HCT116 (cell line): ENCODE measurements around the gene HS6ST1. TPM values are rescaled to one million over a fixed set of nuclear protein-coding genes. Genes with fewer than 3 reads are reported as not detected.

Experiments
- ATAC-seq: fragments of 200-7000 bp; cut with Tn5 transposase; 2 replicates; pipeline ENCODE4 v1.9.1; 2020; ENCODE audit warnings: mild to moderate bottlenecking, moderate library complexity
- BruUV-seq: library from RNA; stranded (reverse); fragments of 400-500 nt; replicated peaks from 2 replicates; lab custom pipeline; 2021; lab: Mats Ljungman, UMichigan
- CTCF ChIA-PET: fragments of 300-600 bp; sonication (Branson Sonifier 250); formaldehyde crosslinking; loops from one replicate; lab custom pipeline; 2021; ENCODE audit warnings: antibody characterized with exemption; lab: Charles Lee
- POLR2A ChIA-PET: fragments of 300-600, 350-600 bp; sonication (Branson Sonifier 250); formaldehyde crosslinking; loops from one replicate; lab custom pipeline; 2021; ENCODE audit warnings: antibody characterized with exemption; lab: Charles Lee
- RAD21 ChIA-PET, 2 experiments: fragments of 300-600 bp; sonication (Branson Sonifier 250); formaldehyde crosslinking; loops; one replicate each; lab custom pipeline; 2023; ENCODE audit warnings: low total read pairs in 2 of 2; ENCODE audit not compliant: uncharacterized antibody in 2 of 2, unreplicated experiment in 2 of 2, low non-redundant PET in 1 of 2; lab: Charles Lee
- DNase-seq: peaks from one replicate; pipeline ENCODE4 v3.0.0-alpha.2; 2010; ENCODE audit warnings: low read depth, low spot score
- H2AFZ ChIP-seq: fragments of 200-600 bp; shearing (Covaris generic), sonication (generic); 2 replicates; pipeline ENCODE4 v1.6.1; 2017; ENCODE audit warnings: low read depth, mixed run types, mixed read lengths, antibody characterized with exemption, low read length; ENCODE audit not compliant: poor library complexity, severe bottlenecking
- H3K27ac ChIP-seq: 2 replicates; pipeline ENCODE4 v1.5.1; 2012; ENCODE audit warnings: low read depth, low read length
- H3K27me3 ChIP-seq: fragments of 200-600 bp; sonication (generic); 2 replicates; pipeline ENCODE4 v1.6.1; 2016; ENCODE audit warnings: mixed run types, low read length, mixed read lengths; ENCODE audit not compliant: insufficient read depth
- H3K36me3 ChIP-seq, 2 experiments: fragments of 200-500 bp in 1 of 2; fragments of 200-600 bp in 1 of 2; sonication (Bioruptor generic) in 1 of 2; sonication (generic) in 1 of 2; 2 replicates each; pipeline versions ENCODE4 v1.5.1 to v1.6.1; 2014 to 2016; ENCODE audit warnings: low read length in 2 of 2, inconsistent platforms in 1 of 2, mixed read lengths in 1 of 2, mixed run types in 1 of 2; ENCODE audit not compliant: insufficient read depth in 2 of 2, control insufficient read depth in 1 of 2
- H3K4me1 ChIP-seq, 2 experiments: fragments of 200-600 bp in 1 of 2; sonication (generic) in 1 of 2; 2 replicates each; pipeline versions ENCODE4 v1.5.1 to v1.6.1; 2012 to 2017; ENCODE audit warnings: low read length in 2 of 2, inconsistent platforms in 1 of 2, mild to moderate bottlenecking in 1 of 2, mixed read lengths in 1 of 2, mixed run types in 1 of 2, moderate library complexity in 1 of 2; ENCODE audit not compliant: insufficient read depth in 2 of 2, control insufficient read depth in 1 of 2
- H3K4me2 ChIP-seq: fragments of 200-600 bp; sonication (generic); 2 replicates; pipeline ENCODE4 v1.6.1; 2017; ENCODE audit warnings: mixed run types, low read length, mixed read lengths
- H3K4me3 ChIP-seq, 2 experiments: fragments of 200-600 bp in 1 of 2; sonication (generic) in 1 of 2; replicated peaks in 1 of 2; 2 replicates each; pipeline ENCODE4 v1.5.1; 2011 to 2016; ENCODE audit warnings: low read length in 2 of 2, control low read depth in 1 of 2, low read depth in 1 of 2, mild to moderate bottlenecking in 1 of 2, mixed read lengths in 1 of 2, mixed run types in 1 of 2
- H3K79me2 ChIP-seq: fragments of 200-600 bp; sonication (generic); 2 replicates; pipeline ENCODE4 v1.6.1; 2017; ENCODE audit warnings: mild to moderate bottlenecking, mixed run types, low read length, moderate library complexity, mixed read lengths; ENCODE audit not compliant: insufficient read depth
- H3K9ac ChIP-seq: fragments of 200-600 bp; sonication (generic); 2 replicates; pipeline ENCODE4 v1.6.1; 2016; ENCODE audit warnings: low read length, mixed read lengths
- H3K9me2 ChIP-seq: fragments of 200-600 bp; sonication (generic), shearing (Covaris generic); 2 replicates; pipeline ENCODE4 v1.6.1; 2017; ENCODE audit warnings: mixed run types, mild to moderate bottlenecking, moderate library complexity; ENCODE audit not compliant: insufficient read depth
- H3K9me3 ChIP-seq, 2 experiments: fragments of 200-500 bp in 1 of 2; fragments of 200-600 bp in 1 of 2; sonication (Bioruptor generic) in 1 of 2; sonication (generic) in 1 of 2; 2 replicates each; pipeline ENCODE4 v1.6.1; 2014 to 2017; ENCODE audit warnings: low read length in 2 of 2, mixed read lengths in 2 of 2, inconsistent platforms in 1 of 2, low read depth in 1 of 2, mild to moderate bottlenecking in 1 of 2, mixed run types in 1 of 2, moderate library complexity in 1 of 2; ENCODE audit not compliant: control insufficient read depth in 1 of 2, insufficient read depth in 1 of 2
- H4K20me1 ChIP-seq: fragments of 200-600 bp; sonication (generic), shearing (Covaris generic); 2 replicates; pipeline ENCODE4 v1.6.1; 2017; ENCODE audit warnings: mixed run types, mild to moderate bottlenecking, moderate library complexity; ENCODE audit not compliant: insufficient read depth
- CBX3 ChIP-seq: IDR thresholded peaks from 2 replicates; pipeline ENCODE4 v1.6.1; 2012; ENCODE audit warnings: low read depth
- EGR1 ChIP-seq: IDR thresholded peaks from 2 replicates; pipeline ENCODE4 v1.6.1; 2012; ENCODE audit warnings: low read depth
- ELF1 ChIP-seq: IDR thresholded peaks from 2 replicates; pipeline ENCODE4 v1.6.1; 2012; ENCODE audit warnings: low read depth, borderline replicate concordance
- EZH2phosphoT487 ChIP-seq: fragments of 200-600 bp; IDR thresholded peaks from 2 replicates; pipeline ENCODE4 v1.6.1; 2018; ENCODE audit warnings: antibody characterized with exemption, borderline replicate concordance
- JUND ChIP-seq: IDR thresholded peaks from 2 replicates; pipeline ENCODE4 v1.6.1; 2012
- POLR2AphosphoS5 ChIP-seq: IDR thresholded peaks from 2 replicates; pipeline ENCODE4 v1.6.1; 2011; ENCODE audit warnings: mild to moderate bottlenecking, low read depth, low read length, moderate library complexity
- RAD21 ChIP-seq: IDR thresholded peaks from 2 replicates; pipeline ENCODE4 v1.6.1; 2012; ENCODE audit warnings: low read depth, mild to moderate bottlenecking
- SRF ChIP-seq: IDR thresholded peaks from 2 replicates; pipeline ENCODE4 v1.6.1; 2012; ENCODE audit warnings: low read depth
- TCF7L2 ChIP-seq: IDR thresholded peaks from 2 replicates; pipeline ENCODE4 v1.7.0; 2011; ENCODE audit warnings: borderline replicate concordance, inconsistent platforms; ENCODE audit not compliant: insufficient read depth, insufficient read length; ENCODE audit errors: extremely low read depth
- ZFX ChIP-seq: fragments of 450-650 bp; IDR thresholded peaks from 2 replicates; pipeline ENCODE4 v1.6.1; 2017
- intact Hi-C: fragments of 100-400 bp; cut with micrococcal nuclease; formaldehyde crosslinking; loops from 2 replicates; pipeline ENCODE4 v1.10.0; 2022
- total RNA-seq: library from RNA; stranded (reverse); gene quantifications from one replicate; pipeline ENCODE4 v1.2.1, GENCODE V29; 2021; ENCODE audit not compliant: unreplicated experiment
- TF ChIP-seq, protein P1 (sequence below): IDR thresholded peaks from 2 replicates; pipeline ENCODE4 v1.6.1; 2012
- TF ChIP-seq, protein P2 (sequence below), 3 experiments: fragments of 200-600 bp in 1 of 3; sonication (generic) in 1 of 3; IDR thresholded peaks in 2 of 3; conservative IDR thresholded peaks in 1 of 3; 2 replicates each; pipeline ENCODE4 v1.5.1; 2012 to 2017; ENCODE audit warnings: low read depth in 2 of 3, low read length in 2 of 3, antibody characterized with exemption in 1 of 3, borderline replicate concordance in 1 of 3, control low read depth in 1 of 3, mild to moderate bottlenecking in 1 of 3, mixed read lengths in 1 of 3, mixed run types in 1 of 3, moderate library complexity in 1 of 3; ENCODE audit not compliant: insufficient read depth in 1 of 3

Gene HS6ST1
- total RNA-seq, 1 experiment from 2014 or later: 35.0 TPM

DNA sequence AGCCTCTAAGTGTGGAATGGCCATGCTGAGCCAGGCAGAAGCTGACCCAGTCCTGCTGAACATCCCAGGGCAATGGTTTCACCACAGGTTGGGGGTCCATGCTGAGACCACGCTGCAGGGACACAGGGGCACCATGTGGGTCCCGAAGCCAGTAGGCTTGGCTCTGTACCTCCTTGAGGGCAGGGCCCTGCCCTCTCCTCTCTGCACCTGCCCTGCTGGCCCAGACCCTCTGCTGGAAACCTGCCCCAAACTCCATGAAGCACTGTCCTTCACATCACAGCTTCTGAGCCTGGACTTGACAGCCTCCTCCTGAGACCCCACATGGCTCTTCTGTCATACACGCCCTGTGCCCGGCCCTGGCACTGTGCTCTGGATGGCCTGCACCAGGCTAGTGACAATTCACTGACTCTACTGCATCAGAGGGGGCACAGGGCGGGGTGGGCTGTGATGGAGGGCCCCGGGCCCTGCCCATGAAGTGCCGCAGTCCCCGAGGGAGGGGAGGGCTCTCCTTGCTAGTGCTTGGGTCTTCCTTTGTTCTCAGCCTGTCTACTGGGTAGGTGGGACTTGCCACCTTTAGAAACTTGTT lies 24.7 kb downstream of the HS6ST1 start:
- no peak overlapping the region for H3K4me2 ChIP-seq
- H4K20me1 ChIP-seq: no peaks in the 10 kb centered on the region
- DNase-seq (no peak), ATAC-seq (no peak)
- H3K27me3 ChIP-seq: no peaks in the 10 kb centered on the region
- ChIA-PET POLR2A (no interaction called here), CTCF (no interaction called here), RAD21 (no interaction called here)
- peaks cover 0 to 3% of the 10 kb centered on the region in 2 experiments; a peak in 1 of 4 replicates for H3K36me3 ChIP-seq
- TF ChIP-seq RAD21 (no peak), ELF1 (no peak), POLR2AphosphoS5 (no peak), EGR1 (no peak), SRF (no peak), ZFX (no peak), CBX3 (no peak), EZH2phosphoT487 (no peak), JUND (no peak), TCF7L2 (no peak)
- TF ChIP-seq, protein P1, sequence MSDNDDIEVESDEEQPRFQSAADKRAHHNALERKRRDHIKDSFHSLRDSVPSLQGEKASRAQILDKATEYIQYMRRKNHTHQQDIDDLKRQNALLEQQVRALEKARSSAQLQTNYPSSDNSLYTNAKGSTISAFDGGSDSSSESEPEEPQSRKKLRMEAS: no peak
- TF ChIP-seq, protein P2, sequence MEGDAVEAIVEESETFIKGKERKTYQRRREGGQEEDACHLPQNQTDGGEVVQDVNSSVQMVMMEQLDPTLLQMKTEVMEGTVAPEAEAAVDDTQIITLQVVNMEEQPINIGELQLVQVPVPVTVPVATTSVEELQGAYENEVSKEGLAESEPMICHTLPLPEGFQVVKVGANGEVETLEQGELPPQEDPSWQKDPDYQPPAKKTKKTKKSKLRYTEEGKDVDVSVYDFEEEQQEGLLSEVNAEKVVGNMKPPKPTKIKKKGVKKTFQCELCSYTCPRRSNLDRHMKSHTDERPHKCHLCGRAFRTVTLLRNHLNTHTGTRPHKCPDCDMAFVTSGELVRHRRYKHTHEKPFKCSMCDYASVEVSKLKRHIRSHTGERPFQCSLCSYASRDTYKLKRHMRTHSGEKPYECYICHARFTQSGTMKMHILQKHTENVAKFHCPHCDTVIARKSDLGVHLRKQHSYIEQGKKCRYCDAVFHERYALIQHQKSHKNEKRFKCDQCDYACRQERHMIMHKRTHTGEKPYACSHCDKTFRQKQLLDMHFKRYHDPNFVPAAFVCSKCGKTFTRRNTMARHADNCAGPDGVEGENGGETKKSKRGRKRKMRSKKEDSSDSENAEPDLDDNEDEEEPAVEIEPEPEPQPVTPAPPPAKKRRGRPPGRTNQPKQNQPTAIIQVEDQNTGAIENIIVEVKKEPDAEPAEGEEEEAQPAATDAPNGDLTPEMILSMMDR (IDR thresholded peaks at IDR 0.05 in 2 of 3, conservative IDR thresholded peaks at IDR 0.05 in 1 of 3; ENCODE audit: borderline replicate concordance in 1 of 3, insufficient read depth in 1 of 3, low read depth in 2 of 3, low read length in 2 of 3): no peak
- H3K4me3 ChIP-seq: no peak overlapping the region
- H2AFZ ChIP-seq: no peak overlapping the region
- peaks cover 0 to 12% of the 10 kb centered on the region in 2 experiments; a peak in 2 of 4 replicates for H3K4me1 ChIP-seq
- intact Hi-C loops: no loop called here
- H3K79me2 ChIP-seq: peaks cover 94% of the 10 kb centered on the region
- no TSS peak for BruUV-seq
- H3K9me3 ChIP-seq: no peaks in the 10 kb centered on the region
- H3K27ac ChIP-seq: no peak overlapping the region
- no peaks in the 10 kb centered on the region for H3K9me2 ChIP-seq
- H3K9ac ChIP-seq: no peak overlapping the region
